ENCODE results near the gene PPP1R3C.

The PPP1R3C gene

DNA sequence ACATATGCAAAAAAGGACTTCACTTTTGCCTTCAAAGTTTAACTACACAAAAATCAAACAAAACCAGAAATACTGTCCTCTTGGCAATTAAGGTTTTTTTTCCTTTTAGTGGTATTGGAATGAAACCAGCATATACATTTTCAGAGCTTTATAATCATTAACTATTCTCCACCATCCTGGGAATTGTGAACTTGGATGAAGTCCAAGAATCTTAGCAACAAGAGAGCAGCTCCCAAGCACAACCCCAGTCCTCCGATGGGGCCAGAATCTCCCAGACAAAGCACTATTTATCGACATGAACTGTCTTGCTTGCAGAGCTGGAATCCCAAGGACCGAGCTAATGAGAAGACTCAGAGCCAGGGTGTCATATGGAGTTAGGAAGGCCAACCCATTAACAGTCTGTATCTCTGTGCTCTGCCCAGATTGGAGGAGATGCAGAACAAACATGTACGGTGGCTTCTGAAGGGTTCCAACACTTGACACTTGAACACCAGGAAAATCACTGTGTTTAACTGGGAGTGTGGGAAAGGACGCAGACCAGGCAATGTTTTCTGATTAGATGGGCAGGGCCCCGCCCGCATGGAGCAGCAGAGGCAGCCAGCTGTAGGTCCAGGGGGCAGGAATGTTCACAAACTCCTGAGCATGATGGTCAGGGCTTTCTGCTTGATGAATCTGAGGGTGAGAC is 35.5 kb downstream of the PPP1R3C start:
- no peak for DNase-seq

DNA sequence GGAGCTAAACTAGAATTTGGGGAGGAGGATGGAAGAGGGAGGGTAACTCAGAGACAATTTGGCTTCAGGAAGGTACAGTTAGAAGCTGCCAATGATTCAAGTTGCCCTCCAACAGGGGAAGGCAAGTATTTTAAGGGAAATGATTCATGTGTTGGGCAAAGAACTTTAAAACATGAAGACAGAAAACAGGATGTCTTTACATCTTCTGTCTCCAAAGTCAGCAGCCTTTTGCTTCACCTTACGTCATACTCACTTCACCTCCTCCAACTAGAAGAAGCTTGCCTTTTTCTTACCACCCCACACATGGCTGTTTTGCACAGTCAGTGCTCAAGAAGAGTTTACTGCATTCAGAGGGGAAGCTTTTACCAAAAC is 36.1 kb downstream of the PPP1R3C start:
- DNase-seq, result peak; percentile 40

DNA sequence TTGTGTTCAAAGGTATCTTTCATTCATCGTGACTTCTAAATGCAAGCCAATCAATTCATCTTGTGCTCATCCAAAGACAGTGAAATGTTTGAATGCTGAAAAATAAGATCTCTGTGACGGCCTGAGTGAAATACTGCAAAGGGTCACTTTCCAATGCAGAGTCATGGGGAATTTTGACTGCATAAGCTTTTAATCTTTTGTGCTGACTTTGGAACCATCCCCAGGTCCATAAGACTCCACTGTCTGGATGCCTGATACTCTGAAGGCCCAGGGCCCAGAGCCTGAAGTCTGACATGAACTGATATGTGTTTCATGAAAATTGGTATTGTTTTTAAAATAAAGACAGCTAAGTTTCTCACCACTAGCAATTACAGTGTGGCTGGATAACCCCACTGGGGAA is 39.0 kb downstream of the PPP1R3C start:
- no peak for DNase-seq

DNA sequence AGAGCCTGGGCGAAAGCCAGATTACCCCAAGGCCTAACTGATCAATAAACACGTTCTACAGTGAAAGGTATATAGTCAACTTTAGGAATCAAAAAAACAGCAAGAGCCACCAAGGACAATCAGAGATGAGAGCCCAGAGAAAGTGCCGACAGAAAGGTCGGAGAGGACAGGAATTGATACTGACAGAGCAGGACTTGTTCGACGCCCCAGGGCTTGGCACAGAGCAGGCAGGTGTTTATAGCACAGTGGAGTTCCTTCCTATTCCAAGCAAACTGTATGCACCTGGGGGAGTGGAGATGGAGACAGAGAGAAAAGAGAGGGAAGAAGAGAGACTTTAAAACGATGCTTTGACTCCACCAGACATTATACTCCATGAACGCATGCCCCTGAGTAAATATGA is 39.5 kb downstream of the PPP1R3C start:
- DNase-seq, result no peak

DNA sequence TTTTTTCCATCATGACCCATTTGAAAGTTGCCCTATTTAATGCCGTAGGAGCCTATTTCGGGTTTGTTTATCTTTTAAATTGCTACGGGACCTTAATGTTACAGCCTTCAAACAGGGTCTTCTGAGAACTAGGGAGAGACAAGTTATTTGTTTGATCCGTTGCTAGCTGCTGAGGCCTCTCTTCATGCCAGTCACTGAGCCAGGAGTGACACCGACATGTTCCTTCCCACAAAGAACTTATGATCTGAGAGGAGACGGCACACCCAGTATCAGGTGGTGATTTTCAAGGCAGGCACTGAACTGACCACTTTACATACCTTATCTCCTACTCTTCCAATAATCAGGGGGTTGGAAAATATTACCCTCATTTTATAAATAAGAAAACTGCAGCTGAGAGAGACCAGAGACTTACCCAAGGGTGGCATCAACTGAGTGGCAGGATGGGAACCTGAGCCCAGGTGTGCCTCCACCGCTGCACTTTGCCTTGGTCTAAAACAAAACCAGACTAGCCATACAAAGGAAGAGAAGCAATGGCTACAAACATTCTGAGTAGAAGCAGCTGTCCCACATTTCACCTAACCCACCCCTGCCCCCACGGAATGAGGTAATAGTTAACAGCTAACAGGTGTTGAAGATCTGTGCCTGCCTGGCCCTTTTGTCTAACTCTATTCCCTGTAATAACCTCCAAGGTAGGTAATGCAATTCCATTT is 40.5 kb downstream of the PPP1R3C start:
- no peak for DNase-seq

DNA sequence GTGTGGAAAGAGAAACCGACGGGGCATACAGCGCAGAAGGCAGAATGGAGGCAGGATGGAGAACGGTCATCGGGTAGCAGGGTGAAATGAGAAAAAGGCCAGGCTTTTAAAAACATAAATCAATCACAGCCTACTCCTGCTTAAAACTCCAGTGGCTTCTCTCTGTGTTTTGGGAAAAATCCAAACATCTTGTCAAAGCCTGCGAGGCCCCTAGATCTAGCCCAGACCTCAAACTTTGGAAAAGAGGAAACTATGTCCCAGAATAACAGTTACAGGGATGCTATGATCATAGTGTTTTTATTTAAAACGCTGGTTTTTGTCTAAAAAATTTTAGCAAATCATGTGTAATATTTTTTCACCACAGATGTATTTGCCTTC is 41.1 kb downstream of the PPP1R3C start:
- DNase-seq, result no peak

DNA sequence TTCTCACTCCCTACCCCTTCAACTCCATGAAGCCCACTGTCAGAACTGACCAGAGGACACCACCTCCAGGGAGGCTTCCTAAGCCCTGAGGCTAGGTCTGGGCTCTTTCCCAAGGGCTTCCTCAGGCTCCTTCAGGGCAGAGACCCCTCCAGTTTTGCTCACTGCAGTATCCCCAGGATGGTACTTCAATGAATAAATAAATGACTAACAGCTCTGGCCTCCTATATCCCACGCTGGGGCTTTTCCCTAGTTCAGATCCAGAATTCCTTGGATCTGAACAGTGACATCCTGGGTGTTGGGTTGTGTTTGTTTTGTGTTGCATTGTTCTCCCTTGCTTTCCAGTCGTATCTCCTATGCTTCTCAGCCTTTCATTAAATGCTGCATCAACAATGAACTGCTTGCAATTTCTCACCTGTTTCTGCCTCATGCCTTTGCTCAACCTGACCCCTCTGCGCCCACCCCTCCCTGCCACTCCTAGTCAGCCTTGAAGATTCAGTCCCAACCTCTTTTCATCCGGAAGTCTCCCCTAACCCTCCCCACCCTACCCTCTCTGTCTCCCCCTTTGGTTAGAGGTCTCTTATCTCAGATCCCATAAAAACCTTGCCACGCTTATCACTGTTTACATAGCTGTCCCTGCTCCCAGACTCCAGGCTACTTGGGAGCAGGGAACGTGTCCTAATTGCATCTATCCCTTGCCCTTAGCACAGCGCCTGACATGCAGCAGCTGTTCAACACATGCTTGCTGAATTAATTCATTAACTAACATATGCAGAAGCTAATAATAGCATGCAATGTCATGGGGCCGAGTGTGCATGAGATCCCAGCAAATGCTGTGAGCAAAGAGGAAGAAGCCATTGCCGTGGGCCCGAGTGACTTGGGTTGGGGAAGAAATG is 41.7 kb downstream of the PPP1R3C start:
- peak; percentile 52 for DNase-seq

DNA sequence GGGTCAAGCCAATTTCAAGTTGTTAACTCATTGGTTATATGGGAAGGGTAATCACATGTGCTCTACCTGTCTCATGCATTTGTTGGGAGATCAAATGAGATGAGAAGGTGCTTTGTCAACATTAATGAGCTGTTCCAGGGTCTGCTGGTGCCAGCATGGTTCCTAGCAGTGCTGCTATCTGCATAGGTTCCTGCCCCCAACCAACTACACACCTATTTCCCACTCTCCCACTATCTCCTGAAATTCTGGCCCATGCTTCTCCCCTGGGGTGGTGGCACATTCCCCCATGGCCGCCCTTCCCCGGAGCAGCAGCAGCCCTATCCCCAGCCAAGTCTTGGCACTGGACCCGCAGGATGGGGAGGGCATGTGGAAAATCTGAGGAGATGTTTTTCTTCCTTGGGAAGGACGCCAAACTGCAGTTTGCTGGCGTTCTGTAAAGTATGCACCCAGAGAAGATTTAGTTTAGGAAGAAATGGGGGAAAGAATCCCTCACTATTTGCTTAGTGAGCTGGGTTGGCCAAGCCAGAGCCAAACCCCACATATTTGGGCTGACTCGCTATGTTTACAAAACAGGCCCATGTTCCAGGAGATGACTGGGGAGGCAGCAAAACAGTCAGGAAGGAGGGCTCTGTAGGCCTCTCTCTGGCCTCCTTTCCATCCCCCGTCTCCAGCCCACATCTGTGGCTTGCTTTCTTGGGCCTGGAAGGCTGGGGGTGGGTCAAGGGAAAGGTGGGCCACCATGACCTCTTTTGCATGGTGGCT is 42.5 kb downstream of the PPP1R3C start:
- DNase-seq, result no peak

DNA sequence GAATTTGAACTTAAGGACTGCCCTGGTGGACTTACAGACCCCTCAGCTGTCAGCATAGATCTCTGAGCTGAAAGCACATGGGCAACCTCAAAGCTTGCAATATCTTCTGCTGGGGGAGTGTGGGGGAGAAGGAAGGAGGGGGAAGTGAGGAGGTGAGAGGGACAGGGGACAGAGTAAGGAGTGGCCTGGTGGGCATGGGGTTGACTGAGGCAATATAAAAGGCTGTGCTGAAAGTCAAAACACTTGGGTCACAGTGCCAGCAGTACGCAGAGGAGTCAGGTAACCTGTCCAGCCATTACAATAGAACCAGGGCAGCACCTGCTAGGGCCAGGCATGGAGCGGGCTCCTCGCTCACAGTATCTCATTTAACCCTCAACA is 43.2 kb downstream of the PPP1R3C start:
- no peak for DNase-seq

DNA sequence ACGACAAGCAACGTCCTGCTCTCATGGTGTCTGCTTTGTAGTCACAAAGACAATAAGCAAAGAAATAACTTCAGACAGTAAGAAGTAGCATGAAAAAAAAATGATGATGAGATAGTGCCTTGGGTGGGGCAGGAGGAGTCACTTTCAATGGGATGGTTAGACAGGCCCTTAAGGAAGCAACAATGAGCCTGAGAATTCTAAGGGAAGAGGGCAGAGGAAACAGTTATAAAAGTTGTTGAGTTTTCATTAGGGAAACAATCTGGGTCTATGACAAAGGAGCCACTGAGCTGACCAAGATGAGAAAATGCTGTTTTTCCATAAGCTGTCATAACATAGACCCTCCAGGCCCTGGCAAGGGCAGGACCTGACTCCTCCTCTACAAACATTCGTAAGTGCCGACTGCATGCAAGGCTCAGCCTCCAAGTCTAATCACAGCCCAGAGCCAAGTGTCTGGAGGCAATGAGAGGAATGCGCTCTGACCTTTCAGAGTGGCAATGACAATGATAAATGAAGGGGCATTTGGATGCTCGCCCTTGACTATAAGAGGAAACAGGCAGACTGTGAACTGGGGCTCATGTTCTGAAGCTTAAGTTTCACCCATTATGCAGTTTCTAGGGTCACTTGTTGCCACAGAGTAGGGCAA is 43.7 kb downstream of the PPP1R3C start:
- peak; percentile 38 for DNase-seq

DNA sequence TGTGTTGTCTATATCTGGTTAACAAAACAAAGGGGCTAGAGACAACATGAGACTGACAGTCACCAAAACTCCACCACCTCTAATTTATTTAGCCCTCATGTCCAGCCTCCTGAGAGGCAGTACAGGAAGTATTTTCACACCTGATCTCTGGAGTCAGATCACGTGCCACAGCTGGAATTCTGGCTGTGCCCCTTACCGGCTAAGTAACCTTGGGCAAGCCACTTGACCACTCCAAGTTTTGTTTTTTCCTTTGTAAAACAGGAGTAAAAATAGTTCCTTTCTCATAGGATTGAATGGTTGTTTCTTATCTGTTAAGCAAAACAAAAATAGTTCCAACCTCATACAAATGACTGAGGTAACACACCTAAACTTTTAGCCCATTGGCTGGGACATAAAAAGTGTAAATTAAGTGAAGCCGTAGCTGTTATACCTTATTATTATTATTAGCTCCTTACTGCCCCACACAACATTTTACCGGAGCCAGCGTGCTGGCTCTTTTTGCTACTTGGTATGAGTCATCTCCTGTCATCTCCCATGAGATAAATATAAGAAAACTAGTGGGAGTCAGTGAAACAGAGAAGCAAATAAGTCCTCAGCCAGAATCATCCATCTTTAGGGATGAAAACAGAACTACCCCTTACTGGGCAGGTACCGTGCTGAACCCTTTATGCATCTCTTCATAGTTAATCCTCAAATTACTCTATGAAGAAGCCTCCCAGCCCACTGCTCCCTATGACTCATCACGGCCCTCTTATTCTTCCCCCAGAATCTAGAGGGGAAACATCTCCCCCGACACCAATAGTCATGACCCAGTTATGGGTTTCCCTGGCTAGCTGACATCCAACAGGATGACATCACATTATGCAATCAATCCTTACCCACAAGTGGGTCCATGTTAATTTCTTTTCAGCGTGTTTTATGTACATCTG is 44.9 kb downstream of the PPP1R3C start:
- DNase-seq, result peak; percentile 79

DNA sequence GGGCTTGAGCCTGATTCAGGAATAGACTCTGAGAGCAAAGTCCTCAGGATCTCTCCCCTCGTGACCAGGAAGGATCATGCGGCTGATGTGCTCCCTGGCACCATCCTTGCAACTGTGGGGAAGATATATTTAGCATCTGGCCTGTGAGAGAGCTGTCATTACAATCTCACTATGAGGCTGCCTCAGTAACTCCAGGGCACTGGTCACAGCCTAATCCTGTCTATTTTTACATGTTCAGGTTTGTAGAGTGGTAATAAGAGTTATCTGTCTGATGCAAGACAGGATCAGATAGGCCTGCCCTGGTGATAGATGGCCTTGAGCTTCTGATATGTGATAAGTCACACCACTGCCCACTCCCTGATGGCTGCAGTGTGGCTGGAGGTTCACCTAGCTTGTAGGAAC is 50.7 kb downstream of the PPP1R3C start:
- no peak for DNase-seq

DNA sequence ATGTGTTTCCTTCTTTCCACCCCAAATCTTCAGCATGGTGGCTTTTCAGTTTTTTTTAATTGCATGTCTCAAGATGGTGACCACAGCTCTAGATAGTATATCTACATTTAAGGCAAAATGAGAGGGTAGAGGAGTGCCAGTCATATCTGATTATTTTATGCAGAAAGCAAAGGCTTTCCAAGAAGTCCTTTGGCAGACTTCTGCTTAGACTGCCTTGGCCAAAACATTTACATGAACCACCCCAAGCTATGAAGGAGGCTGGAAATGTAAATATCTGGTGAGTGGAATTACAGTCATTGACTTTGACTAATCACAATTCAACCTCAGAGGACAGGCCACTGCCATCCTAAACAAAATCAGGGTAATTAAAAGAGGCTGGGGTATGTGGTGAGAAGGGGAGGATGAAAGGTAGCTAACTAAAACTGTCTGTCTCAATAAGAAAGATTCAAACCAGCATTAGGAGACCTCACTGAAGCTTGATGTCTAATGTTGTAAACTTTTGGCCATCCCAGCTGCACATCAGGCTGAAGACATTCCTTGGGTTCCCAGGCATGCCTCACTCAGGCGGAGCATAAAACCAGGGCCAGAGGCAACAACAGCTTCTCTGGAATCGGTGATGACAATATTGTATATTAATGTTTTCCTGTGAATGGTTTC is 53.4 kb downstream of the PPP1R3C start:
- no peak for DNase-seq

Data from kidney glomerular epithelial cell (primary cell).